ENCODE results near the gene RAB39A. TPM values are rescaled to one million over a fixed set of nuclear protein-coding genes. Genes with fewer than 3 reads are reported as not detected.
A peak's percentile ranks its signal among the peaks of the same experiment; 100 is the strongest.

Gene RAB39A
- total RNA-seq, 2 experiments from 2014 or later, result 0.60 to 2.1 TPM

- Histone ChIP-seq H3K4me1 (ENCODE audit: insufficient read depth, low read length, poor library complexity, severe bottlenecking) (peaks cover 26% of the 10 kb centered on the region), H3K79me2 (ENCODE audit: insufficient read depth, low read depth, low read length) (peaks cover 40% of the 10 kb centered on the region), H4K20me1 (ENCODE audit: insufficient read depth, low read length) (peaks cover 16% of the 10 kb centered on the region), H3K9me3 (ENCODE audit: low read length) (no peaks in the 10 kb centered on the region), H3K27ac (ENCODE audit: low read depth, low read length, poor library complexity, severe bottlenecking) (no peak overlapping the region), H3K9me2 (ENCODE audit: insufficient read depth, low read length) (no peaks in the 10 kb centered on the region), H2AFZ (ENCODE audit: low read length) (peak overlapping the region; percentile 96; the same call in 1 of the 2 replicates), H3K4me2 (ENCODE audit: low read length) (no peak overlapping the region), H3K4me3 (ENCODE audit: low read depth, low read length, poor library complexity, severe bottlenecking) (no peak overlapping the region), H3K36me3 (ENCODE audit: insufficient read depth, low read length) (peaks cover 13% of the 10 kb centered on the region; the same call in 1 of the 2 replicates)
- ChIA-PET POLR2A (interaction anchor here (0.6 to 0.7 kb wide), 2 partner anchors 9 to 52 kb away, joined by 3 to 4 read pairs; no protein-coding TSS in a partner anchor), CTCF (ENCODE audit: unreplicated experiment) (interaction anchor here (1.6 kb wide), 1 partner anchor 8 kb away, joined by 4 read pairs; no protein-coding TSS in a partner anchor)
- no peak for DNase-seq (ENCODE audit: low spot score)
- no peak for TF ChIP-seq CTCF (conservative IDR thresholded peaks at IDR 0.05; ENCODE audit: low read length)
- TF ChIP-seq EZH2phosphoT487 (IDR thresholded peaks at IDR 0.05; ENCODE audit: borderline replicate concordance, low read depth, low read length), result no peak
- BruUV-seq (replicated peaks), result no TSS peak
- intact Hi-C loops (cut with micrococcal nuclease; ENCODE audit: unreplicated experiment), result loop anchor here (2.0 to 10.0 kb wide), 7 partner anchors 113 to 654 kb away; partner anchors contain the start of genes ACAT1, ATM, C11orf65 and NPAT
These were observed 79.6 kb downstream of the RAB39A start for GRCh38 chr11:108007819-108008218.

GRCh38 chr11:108008656-108009496 is 80.6 kb downstream of the RAB39A start, which contains the start of gene CUL5:
Gene CUL5 (plus strand): TSS chr11:108008898. CDS start chr11:108009349, 451 bp downstream.
- Histone ChIP-seq H3K79me2 (ENCODE audit: insufficient read depth, low read depth, low read length) (peaks cover 50% of the 10 kb centered on the region), H3K4me3 (ENCODE audit: low read depth, low read length, poor library complexity, severe bottlenecking) (peak within 1 kb of the TSS; percentile 98), H3K4me1 (ENCODE audit: insufficient read depth, low read length, poor library complexity, severe bottlenecking) (peaks cover 26% of the 10 kb centered on the region), H3K27ac (ENCODE audit: low read depth, low read length, poor library complexity, severe bottlenecking) (peak within 1 kb of the TSS; percentile 80), H3K36me3 (ENCODE audit: insufficient read depth, low read length) (peaks cover 24% of the 10 kb centered on the region), H3K4me2 (ENCODE audit: low read length) (peak within 1 kb of the TSS; percentile 97), H3K9me2 (ENCODE audit: insufficient read depth, low read length) (no peaks in the 10 kb centered on the region), H3K9me3 (ENCODE audit: low read length) (no peaks in the 10 kb centered on the region), H4K20me1 (ENCODE audit: insufficient read depth, low read length) (peaks cover 23% of the 10 kb centered on the region), H2AFZ (ENCODE audit: low read length) (peak within 1 kb of the TSS; percentile 96)
- no TSS peak for BruUV-seq (replicated peaks)
- TF ChIP-seq EZH2phosphoT487 (IDR thresholded peaks at IDR 0.05; ENCODE audit: borderline replicate concordance, low read depth, low read length), result no peak
- peak; percentile 86 for TF ChIP-seq CTCF (conservative IDR thresholded peaks at IDR 0.05; ENCODE audit: low read length)
- ChIA-PET CTCF (ENCODE audit: unreplicated experiment) (interaction anchor here (0.9 to 1.6 kb wide), 4 partner anchors 9 to 442 kb away, joined by 3 to 7 read pairs (median 4); no protein-coding TSS in a partner anchor), POLR2A (interaction anchor here (0.6 to 1.2 kb wide), 5 partner anchors 12 to 599 kb away, joined by 3 to 4 read pairs (median 3); no protein-coding TSS in a partner anchor)
- DNase-seq (ENCODE audit: low spot score), result peak; percentile 93
- intact Hi-C loops (cut with micrococcal nuclease; ENCODE audit: unreplicated experiment), result loop anchor here (2.0 to 10.0 kb wide), 7 partner anchors 112 to 653 kb away; partner anchors contain the start of genes ACAT1, ATM, C11orf65 and NPAT
